ENCODE measurements around the gene PPIF.

The PPIF gene

GRCh38 chr10:79392506-79393176 is 45.4 kb downstream of the PPIF start:
- no peak for TF ChIP-seq CTCF (IDR thresholded peaks at IDR 0.05; ENCODE audit: extremely low read depth, insufficient read depth, missing control alignments)
- in situ Hi-C loops (cut with MboI; ENCODE audit: low pct_unique_long_range_greater_than_20kb, low sequenced_read_pairs, unreplicated experiment) = no loop called here
- no peak for DNase-seq (ENCODE audit: low spot score)

GRCh38 chr10:79393221-79393923 is 46.1 kb downstream of the PPIF start:
- no peak for DNase-seq (ENCODE audit: low spot score)
- in situ Hi-C loops (cut with MboI; ENCODE audit: low pct_unique_long_range_greater_than_20kb, low sequenced_read_pairs, unreplicated experiment) = no loop called here
- no peak for TF ChIP-seq CTCF (IDR thresholded peaks at IDR 0.05; ENCODE audit: extremely low read depth, insufficient read depth, missing control alignments)

GRCh38 chr10:79393924-79394610 is 46.8 kb downstream of the PPIF start:
- TF ChIP-seq CTCF (IDR thresholded peaks at IDR 0.05; ENCODE audit: extremely low read depth, insufficient read depth, missing control alignments) = no peak
- in situ Hi-C loops (cut with MboI; ENCODE audit: low pct_unique_long_range_greater_than_20kb, low sequenced_read_pairs, unreplicated experiment) = no loop called here
- DNase-seq (ENCODE audit: low spot score) = no peak

- no peak for DNase-seq (ENCODE audit: low spot score)
- in situ Hi-C loops (cut with MboI; ENCODE audit: low pct_unique_long_range_greater_than_20kb, low sequenced_read_pairs, unreplicated experiment) = loop anchor here (5.0 kb wide), 1 partner anchor 83 kb away; no protein-coding TSS in a partner anchor
- TF ChIP-seq CTCF (IDR thresholded peaks at IDR 0.05; ENCODE audit: extremely low read depth, insufficient read depth, missing control alignments) = no peak
Measured at GRCh38 chr10:79394664-79395063, 47.4 kb downstream of the PPIF start.

- TF ChIP-seq CTCF (IDR thresholded peaks at IDR 0.05; ENCODE audit: extremely low read depth, insufficient read depth, missing control alignments) = no peak
- no peak for DNase-seq (ENCODE audit: low spot score)
- in situ Hi-C loops (cut with MboI; ENCODE audit: low pct_unique_long_range_greater_than_20kb, low sequenced_read_pairs, unreplicated experiment) = loop anchor here (5.0 kb wide), 1 partner anchor 81 kb away; no protein-coding TSS in a partner anchor
Measured at GRCh38 chr10:79396520-79396919, 49.3 kb downstream of the PPIF start.

- no peak for DNase-seq (ENCODE audit: low spot score)
- no peak for TF ChIP-seq CTCF (IDR thresholded peaks at IDR 0.05; ENCODE audit: extremely low read depth, insufficient read depth, missing control alignments)
- in situ Hi-C loops (cut with MboI; ENCODE audit: low pct_unique_long_range_greater_than_20kb, low sequenced_read_pairs, unreplicated experiment) = loop anchor here (5.0 kb wide), 1 partner anchor 80 kb away; no protein-coding TSS in a partner anchor
Measured at GRCh38 chr10:79397051-79397450, 49.8 kb downstream of the PPIF start.
